DMS 273 treated with DMSO at 0.1 percent for 48 hours (cell line): ENCODE results near the gene ST8SIA5.
"Not testable (repeated sequence)": the region's sequence is repeated elsewhere in the genome, so short reads cannot be mapped to it uniquely, and the experiment has no call there.

ENCODE experiments used
- DNase-seq: peaks from one replicate; lab custom pipeline; 2025; lab: John Stamatoyannopoulos, UW

Gene ST8SIA5

GRCh38 chr18:46756559-46757201 is at the start of gene ST8SIA5:
Gene ST8SIA5 (minus strand): TSS chr18:46757053. CDS start chr18:46756508, 545 bp downstream.
- no peak for DNase-seq

GRCh38 chr18:46795945-46796344 is 39.1 kb upstream of the ST8SIA5 start:
- DNase-seq, result not testable (repeated sequence)

GRCh38 chr18:46794607-46795006 is 37.8 kb upstream of the ST8SIA5 start:
- no peak for DNase-seq

- no peak for DNase-seq
Observed at GRCh38 chr18:46793565-46793964, 36.7 kb upstream of the ST8SIA5 start.

GRCh38 chr18:46789088-46789487 is 32.2 kb upstream of the ST8SIA5 start:
- no peak for DNase-seq

GRCh38 chr18:46787674-46788073 is 30.8 kb upstream of the ST8SIA5 start:
- DNase-seq, result no peak

GRCh38 chr18:46772357-46772756 is 15.5 kb upstream of the ST8SIA5 start:
- no peak for DNase-seq

- no peak for DNase-seq
Observed at GRCh38 chr18:46771141-46771540, 14.3 kb upstream of the ST8SIA5 start.

GRCh38 chr18:46770708-46771107 is 13.9 kb upstream of the ST8SIA5 start:
- DNase-seq, result no peak

GRCh38 chr18:46768166-46768921 is 11.5 kb upstream of the ST8SIA5 start:
- DNase-seq, result no peak

GRCh38 chr18:46767217-46767616 is 10.4 kb upstream of the ST8SIA5 start:
- no peak for DNase-seq

GRCh38 chr18:46764586-46764985 is 7.7 kb upstream of the ST8SIA5 start:
- DNase-seq, result no peak

GRCh38 chr18:46761059-46761769 is 4.4 kb upstream of the ST8SIA5 start:
- DNase-seq, result no peak

GRCh38 chr18:46759890-46760289 is 3.0 kb upstream of the ST8SIA5 start:
- DNase-seq, result no peak

GRCh38 chr18:46756025-46756558 is 761 bp downstream of the ST8SIA5 start:
- DNase-seq, result no peak

GRCh38 chr18:46755315-46756024 is 1.4 kb downstream of the ST8SIA5 start:
- DNase-seq, result no peak

- DNase-seq, result no peak
Observed at GRCh38 chr18:46754661-46755292, 2.1 kb downstream of the ST8SIA5 start.

GRCh38 chr18:46754188-46754587 is 2.7 kb downstream of the ST8SIA5 start:
- no peak for DNase-seq

GRCh38 chr18:46751882-46752281 is 5.0 kb downstream of the ST8SIA5 start:
- no peak for DNase-seq

- no peak for DNase-seq
Observed at GRCh38 chr18:46750626-46751025, 6.2 kb downstream of the ST8SIA5 start.

- DNase-seq, result no peak
Observed at GRCh38 chr18:46748466-46748865, 8.4 kb downstream of the ST8SIA5 start.

GRCh38 chr18:46740046-46740445 is 16.8 kb downstream of the ST8SIA5 start:
- no peak for DNase-seq
